Endothelial cell (in vitro differentiated cells): ENCODE measurements around the gene CGA. TPM values are rescaled to one million over a fixed set of nuclear protein-coding genes. Genes with fewer than 3 reads are reported as not detected.
"Not testable (repeated sequence)": the region's sequence is repeated elsewhere in the genome, so short reads cannot be mapped to it uniquely, and the experiment has no call there.

Experiments used
- DNase-seq: peaks from one replicate; pipeline ENCODE4 v3.0.0; 2021; ENCODE audit warnings: low spot score
- H3K27ac Mint-ChIP-seq: one replicate; pipeline ENCODE4 v1.8.0; 2021; ENCODE audit warnings: mixed read lengths, inconsistent platforms; ENCODE audit not compliant: unreplicated experiment
- H3K27me3 Mint-ChIP-seq: one replicate; pipeline ENCODE4 v1.8.0; 2021; ENCODE audit warnings: mild to moderate bottlenecking, moderate library complexity, mixed read lengths, inconsistent platforms; ENCODE audit not compliant: unreplicated experiment
- H3K36me3 Mint-ChIP-seq: one replicate; pipeline ENCODE4 v1.8.0; 2021; ENCODE audit warnings: mild to moderate bottlenecking, low read depth, mixed read lengths, inconsistent platforms; ENCODE audit not compliant: unreplicated experiment
- H3K4me1 Mint-ChIP-seq: one replicate; pipeline ENCODE4 v1.8.0; 2021; ENCODE audit warnings: mild to moderate bottlenecking, mixed read lengths, inconsistent platforms; ENCODE audit not compliant: unreplicated experiment
- H3K4me3 Mint-ChIP-seq: one replicate; pipeline ENCODE4 v1.8.0; 2021; ENCODE audit warnings: mild to moderate bottlenecking, mixed read lengths, inconsistent platforms; ENCODE audit not compliant: unreplicated experiment
- H3K9me3 Mint-ChIP-seq: one replicate; pipeline ENCODE4 v1.8.0; 2021; ENCODE audit warnings: mixed read lengths, inconsistent platforms; ENCODE audit not compliant: unreplicated experiment
- long read RNA-seq: library from polyadenylated mRNA; unstranded; transcript quantifications from one replicate; pipeline ENCODE4 v2.0.0, GENCODE V29; 2020; ENCODE audit not compliant: unreplicated experiment
- total RNA-seq: library from RNA; stranded (reverse); fragmentation: NEBNext Ultra II Directional; extraction: Animal tissue kit (Norgen Biotek cat#: 25700); gene quantifications from one replicate; pipeline ENCODE4 v1.2.1, GENCODE V29; 2021; ENCODE audit not compliant: unreplicated experiment
- TF ChIP-seq, protein P1 (sequence below): fragments of 200-600 bp; sonication (generic); IDR thresholded peaks from one replicate; pipeline ENCODE4 v1.5.0; 2021; ENCODE audit warnings: antibody characterized with exemption; ENCODE audit not compliant: unreplicated experiment

The CGA gene
- total RNA-seq = not detected
- long read RNA-seq = 0 reads

DNA sequence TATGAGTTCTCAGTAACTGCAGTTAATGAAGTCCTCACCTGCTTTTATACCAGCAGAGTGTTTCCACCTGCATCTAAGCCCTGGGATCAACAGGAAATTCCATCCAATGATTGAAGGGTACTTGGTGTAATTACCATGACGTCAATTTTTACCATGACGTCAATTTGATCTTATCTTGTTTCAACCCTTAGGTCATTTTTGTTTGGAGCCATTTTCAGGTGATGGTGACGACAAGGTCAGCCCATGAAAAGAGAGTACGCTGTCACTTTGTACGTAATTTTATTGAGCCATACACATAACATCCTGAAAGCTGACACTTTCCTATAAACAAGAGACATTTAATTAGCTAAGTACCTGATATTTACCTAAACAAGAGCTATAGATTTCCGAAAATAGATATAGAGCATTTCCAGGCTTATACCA, at the start of gene CGA:
Gene CGA (minus strand): TSS at position 20 of the 423 bp plus-strand sequence. CDS start 6,906 bp downstream, outside the sequence.
- H3K27ac Mint-ChIP-seq = no peak within 1 kb of the TSS

DNA sequence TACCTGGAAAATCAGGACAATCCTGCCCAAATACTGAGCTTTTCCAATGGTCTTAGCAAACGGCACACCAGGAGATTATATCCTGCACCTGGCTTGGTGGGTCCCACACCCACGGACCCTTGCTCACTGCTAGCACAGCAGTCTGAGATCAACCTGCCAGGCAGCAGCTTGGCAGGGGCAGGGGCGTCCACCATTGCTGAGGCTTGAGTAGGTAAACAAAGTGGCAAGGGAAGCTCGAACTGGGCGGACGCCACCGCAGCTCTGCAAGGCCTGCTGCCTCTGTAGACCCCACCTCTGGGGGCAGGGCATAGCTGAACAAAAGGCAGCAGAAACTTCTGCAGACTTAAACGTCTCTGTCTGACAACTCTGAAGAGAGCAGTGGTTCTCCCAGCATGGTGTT, 45.0 kb upstream of the CGA start:
- not testable (repeated sequence) for H3K36me3 Mint-ChIP-seq, H3K27me3 Mint-ChIP-seq, H3K4me1 Mint-ChIP-seq, H3K27ac Mint-ChIP-seq, H3K9me3 Mint-ChIP-seq, H3K4me3 Mint-ChIP-seq, DNase-seq

More for the DNA sequence above, at the start of gene CGA:
- Mint-ChIP-seq H3K4me1 (peaks cover 5% of the 10 kb centered on the region), H3K4me3 (no peak within 1 kb of the TSS), H3K9me3 (no peaks in the 10 kb centered on the region), H3K36me3 (no peaks in the 10 kb centered on the region), H3K27me3 (peaks cover 3% of the 10 kb centered on the region)
- TF ChIP-seq, protein P1, sequence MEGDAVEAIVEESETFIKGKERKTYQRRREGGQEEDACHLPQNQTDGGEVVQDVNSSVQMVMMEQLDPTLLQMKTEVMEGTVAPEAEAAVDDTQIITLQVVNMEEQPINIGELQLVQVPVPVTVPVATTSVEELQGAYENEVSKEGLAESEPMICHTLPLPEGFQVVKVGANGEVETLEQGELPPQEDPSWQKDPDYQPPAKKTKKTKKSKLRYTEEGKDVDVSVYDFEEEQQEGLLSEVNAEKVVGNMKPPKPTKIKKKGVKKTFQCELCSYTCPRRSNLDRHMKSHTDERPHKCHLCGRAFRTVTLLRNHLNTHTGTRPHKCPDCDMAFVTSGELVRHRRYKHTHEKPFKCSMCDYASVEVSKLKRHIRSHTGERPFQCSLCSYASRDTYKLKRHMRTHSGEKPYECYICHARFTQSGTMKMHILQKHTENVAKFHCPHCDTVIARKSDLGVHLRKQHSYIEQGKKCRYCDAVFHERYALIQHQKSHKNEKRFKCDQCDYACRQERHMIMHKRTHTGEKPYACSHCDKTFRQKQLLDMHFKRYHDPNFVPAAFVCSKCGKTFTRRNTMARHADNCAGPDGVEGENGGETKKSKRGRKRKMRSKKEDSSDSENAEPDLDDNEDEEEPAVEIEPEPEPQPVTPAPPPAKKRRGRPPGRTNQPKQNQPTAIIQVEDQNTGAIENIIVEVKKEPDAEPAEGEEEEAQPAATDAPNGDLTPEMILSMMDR = no peak
- DNase-seq = no peak

DNA sequence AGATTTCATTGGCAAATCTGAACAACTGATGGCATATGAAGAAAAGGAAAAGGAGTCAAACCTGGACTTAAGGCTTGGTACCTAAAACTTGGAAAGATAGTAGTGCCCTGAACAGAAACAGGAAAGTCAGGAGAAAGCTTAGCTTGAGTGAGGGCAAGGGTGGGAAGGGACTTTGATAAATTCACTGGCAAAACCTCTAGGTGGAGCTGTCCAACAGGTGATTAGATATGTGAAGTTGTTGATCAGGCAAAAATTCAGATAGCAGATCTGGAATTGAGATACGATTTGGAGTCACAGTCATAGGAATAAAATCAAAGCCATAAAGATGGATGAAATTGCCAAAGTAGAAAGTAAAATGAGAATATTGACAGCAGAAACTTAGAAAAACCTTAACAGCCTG, 44.3 kb upstream of the CGA start:
- no peaks in the 10 kb centered on the region for H3K9me3 Mint-ChIP-seq
- H3K36me3 Mint-ChIP-seq = peaks cover 4% of the 10 kb centered on the region
- H3K27ac Mint-ChIP-seq = no peak overlapping the region
- no peak overlapping the region for H3K4me3 Mint-ChIP-seq
- peaks cover 4% of the 10 kb centered on the region for H3K27me3 Mint-ChIP-seq
- no peaks in the 10 kb centered on the region for H3K4me1 Mint-ChIP-seq
- peak; percentile 21 for DNase-seq
- TF ChIP-seq, protein P1 = peak; percentile 59

DNA sequence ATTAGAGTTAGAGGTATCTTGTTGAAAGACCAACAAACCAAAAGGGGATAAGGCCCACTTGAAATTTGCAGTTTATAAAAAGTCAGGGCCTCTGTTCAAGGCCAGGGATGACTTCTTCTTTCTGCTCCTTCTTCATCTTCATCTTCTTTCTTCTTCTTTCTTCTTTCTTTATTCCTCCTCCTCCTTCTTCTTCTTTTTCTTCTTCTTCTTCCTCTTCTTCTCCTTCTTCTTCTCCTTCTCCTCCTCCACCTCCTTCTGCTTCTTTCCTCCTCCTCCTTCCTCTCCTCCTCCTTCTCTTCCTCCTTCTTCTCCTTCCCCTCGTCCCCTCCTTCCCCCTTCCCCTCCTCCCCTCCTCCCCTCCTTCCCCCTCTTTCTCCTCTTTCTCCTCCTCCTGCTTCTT, 42.1 kb upstream of the CGA start:
- TF ChIP-seq, protein P1 = no peak
- peaks cover 2% of the 10 kb centered on the region for H3K27me3 Mint-ChIP-seq
- H3K4me3 Mint-ChIP-seq = no peak overlapping the region
- H3K4me1 Mint-ChIP-seq = no peaks in the 10 kb centered on the region
- H3K27ac Mint-ChIP-seq = no peak overlapping the region
- no peaks in the 10 kb centered on the region for H3K9me3 Mint-ChIP-seq
- no peaks in the 10 kb centered on the region for H3K36me3 Mint-ChIP-seq
- no peak for DNase-seq

DNA sequence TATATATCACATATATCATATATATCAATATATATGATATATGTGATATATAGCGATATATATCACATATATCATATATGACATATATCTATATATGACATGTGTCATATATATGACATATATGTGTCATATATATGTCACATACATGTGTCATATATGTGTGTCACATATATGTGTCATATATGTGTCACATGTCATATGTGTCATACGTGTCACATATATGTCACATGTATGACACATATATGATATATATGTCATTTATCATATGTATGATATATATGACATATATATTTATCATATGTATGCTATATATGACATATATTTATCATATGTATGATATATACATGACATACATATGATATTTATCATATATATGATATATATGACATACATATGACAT, 32.8 kb upstream of the CGA start:
- Mint-ChIP-seq H3K27ac (no peak overlapping the region), H3K9me3 (no peaks in the 10 kb centered on the region), H3K4me3 (no peak overlapping the region), H3K36me3 (no peaks in the 10 kb centered on the region), H3K27me3 (no peaks in the 10 kb centered on the region), H3K4me1 (no peaks in the 10 kb centered on the region)
- TF ChIP-seq, protein P1 = no peak
- no peak for DNase-seq

DNA sequence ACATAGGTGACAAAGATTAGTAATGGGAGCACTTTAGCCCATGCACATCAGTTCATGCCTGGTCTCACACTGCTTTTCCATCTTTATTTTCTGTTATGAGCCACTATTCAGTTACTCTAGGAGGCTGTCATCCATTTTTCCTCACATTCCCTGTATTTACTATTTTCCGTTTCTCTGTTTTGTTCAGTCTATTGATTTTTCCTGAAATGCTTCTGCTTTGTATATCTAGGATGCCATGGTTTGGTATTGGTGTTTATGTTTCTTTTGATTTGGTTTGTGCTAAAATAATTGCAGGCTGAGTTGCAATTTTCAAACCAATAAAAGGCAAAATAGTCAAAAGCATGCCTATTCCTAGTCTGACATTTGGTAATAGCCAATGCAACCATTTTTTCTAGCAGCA, 31.6 kb upstream of the CGA start:
- Mint-ChIP-seq H3K27me3 (no peaks in the 10 kb centered on the region), H3K27ac (no peak overlapping the region), H3K36me3 (no peaks in the 10 kb centered on the region), H3K4me1 (no peaks in the 10 kb centered on the region), H3K4me3 (no peak overlapping the region), H3K9me3 (no peaks in the 10 kb centered on the region)
- TF ChIP-seq, protein P1 = no peak
- no peak for DNase-seq
